Astrocyte (in vitro differentiated cells and primary cell): ENCODE data around the gene ZNF649. TPM values are rescaled to one million over a fixed set of nuclear protein-coding genes. Genes with fewer than 3 reads are reported as not detected.

Source experiments
- DNase-seq: peaks from one replicate; pipeline ENCODE4 v3.0.0-alpha.2; 2010; ENCODE audit warnings: low read depth
- FAIRE-seq: peaks from 2 replicates; lab custom pipeline; 2011; peaks lifted over from hg19 to GRCh38; lab: Jason Lieb, UNC
- H2AFZ ChIP-seq: 2 replicates; pipeline ENCODE4 v1.6.0; 2012; ENCODE audit warnings: low read depth, low read length, inconsistent platforms
- H3K27ac ChIP-seq: 2 replicates; pipeline ENCODE4 v1.5.1; 2011; ENCODE audit warnings: low read depth, low read length, inconsistent platforms
- H3K27me3 ChIP-seq: 2 replicates; pipeline ENCODE4 v1.6.0; 2011; ENCODE audit warnings: low read length, inconsistent platforms; ENCODE audit not compliant: insufficient read depth
- H3K36me3 ChIP-seq: 2 replicates; pipeline ENCODE4 v1.5.1; 2011; ENCODE audit warnings: low read length, inconsistent platforms; ENCODE audit not compliant: insufficient read depth
- H3K4me1 ChIP-seq: 2 replicates; pipeline ENCODE4 v1.5.1; 2011; ENCODE audit warnings: low read length, inconsistent platforms; ENCODE audit not compliant: insufficient read depth
- H3K4me2 ChIP-seq: 2 replicates; pipeline ENCODE4 v1.6.0; 2012; ENCODE audit warnings: low read length, inconsistent platforms
- H3K4me3 ChIP-seq: 2 replicates; pipeline ENCODE4 v1.5.1; 2011; ENCODE audit warnings: low read depth, mild to moderate bottlenecking, low read length, inconsistent platforms; ENCODE audit not compliant: insufficient read depth
- H3K79me2 ChIP-seq: 2 replicates; pipeline ENCODE4 v1.6.0; 2012; ENCODE audit warnings: mild to moderate bottlenecking, low read length, inconsistent platforms; ENCODE audit not compliant: insufficient read depth
- H3K9ac ChIP-seq: 2 replicates; pipeline ENCODE4 v1.6.0; 2012; ENCODE audit warnings: mild to moderate bottlenecking, low read length, inconsistent platforms
- H3K9me3 ChIP-seq: 2 replicates; pipeline ENCODE4 v1.5.1; 2012; ENCODE audit warnings: low read depth, mild to moderate bottlenecking, low read length, inconsistent platforms; ENCODE audit not compliant: insufficient read depth
- H4K20me1 ChIP-seq: 2 replicates; pipeline ENCODE4 v1.6.0; 2012; ENCODE audit warnings: low read length, inconsistent platforms; ENCODE audit not compliant: insufficient read depth
- H3K27ac Mint-ChIP-seq: one replicate; pipeline ENCODE4 v1.8.0; 2021; ENCODE audit warnings: mild to moderate bottlenecking, mixed read lengths; ENCODE audit not compliant: unreplicated experiment
- H3K27me3 Mint-ChIP-seq: one replicate; pipeline ENCODE4 v1.8.0; 2021; ENCODE audit warnings: low read depth, mixed read lengths; ENCODE audit not compliant: unreplicated experiment
- H3K36me3 Mint-ChIP-seq: one replicate; pipeline ENCODE4 v1.8.0; 2021; ENCODE audit warnings: low read depth, mixed read lengths; ENCODE audit not compliant: unreplicated experiment
- H3K4me1 Mint-ChIP-seq: one replicate; pipeline ENCODE4 v1.8.0; 2021; ENCODE audit warnings: low read depth, mixed read lengths; ENCODE audit not compliant: unreplicated experiment
- H3K4me3 Mint-ChIP-seq: one replicate; pipeline ENCODE4 v1.8.0; 2021; ENCODE audit warnings: mild to moderate bottlenecking, moderate library complexity, mixed read lengths; ENCODE audit not compliant: unreplicated experiment
- H3K9me3 Mint-ChIP-seq: one replicate; pipeline ENCODE4 v1.8.0; 2021; ENCODE audit warnings: mild to moderate bottlenecking, mixed read lengths; ENCODE audit not compliant: unreplicated experiment
- EZH2 ChIP-seq: IDR thresholded peaks from 2 replicates; pipeline ENCODE4 v1.6.1; 2012; ENCODE audit warnings: mild to moderate bottlenecking, low read length, inconsistent platforms; ENCODE audit not compliant: insufficient read depth
- total RNA-seq: library from RNA; stranded (reverse); gene quantifications from 2 replicates; pipeline ENCODE4 v1.2.1, GENCODE V29; 2021
- TF ChIP-seq, protein P1 (sequence below): IDR thresholded peaks from 2 replicates; pipeline ENCODE4 v1.5.1; 2011; ENCODE audit warnings: low read depth, mild to moderate bottlenecking, inconsistent platforms, low read length, moderate library complexity; ENCODE audit not compliant: insufficient read depth

ZNF649 gene
- total RNA-seq, 1 donor from 2014 or later = 13.8 TPM

DNA sequence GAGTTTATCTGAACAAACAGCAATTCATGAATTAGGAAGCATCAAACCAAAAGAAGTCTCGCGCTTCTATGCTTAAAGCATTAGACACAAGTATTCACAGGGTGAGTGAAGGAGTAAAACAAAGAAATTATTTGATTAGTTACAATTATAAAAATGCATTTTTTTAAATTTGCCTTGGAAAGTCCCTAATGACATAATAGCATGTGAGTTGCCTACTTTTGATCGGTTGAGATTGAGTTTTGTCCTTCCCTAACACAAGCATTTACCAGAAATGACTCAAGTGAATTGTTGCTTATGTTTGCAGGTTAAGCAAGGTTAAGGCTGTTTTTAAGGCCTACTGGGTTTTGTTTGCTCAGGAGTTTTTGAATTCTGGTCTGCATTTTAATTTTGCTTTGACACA lies 389 bp upstream of the ZNF649 start:
- H3K36me3 Mint-ChIP-seq = peaks cover 11% of the 10 kb centered on the region
- peaks cover 16% of the 10 kb centered on the region for H3K9me3 ChIP-seq
- no peaks in the 10 kb centered on the region for H3K4me1 Mint-ChIP-seq
- H3K27ac Mint-ChIP-seq = no peak overlapping the region
- no peak for DNase-seq
- H3K4me3 Mint-ChIP-seq = peak overlapping the region; percentile 100
- H4K20me1 ChIP-seq = peaks cover 7% of the 10 kb centered on the region
- peaks cover 44% of the 10 kb centered on the region for H3K79me2 ChIP-seq
- H3K36me3 ChIP-seq = no peaks in the 10 kb centered on the region
- TF ChIP-seq, protein P1, sequence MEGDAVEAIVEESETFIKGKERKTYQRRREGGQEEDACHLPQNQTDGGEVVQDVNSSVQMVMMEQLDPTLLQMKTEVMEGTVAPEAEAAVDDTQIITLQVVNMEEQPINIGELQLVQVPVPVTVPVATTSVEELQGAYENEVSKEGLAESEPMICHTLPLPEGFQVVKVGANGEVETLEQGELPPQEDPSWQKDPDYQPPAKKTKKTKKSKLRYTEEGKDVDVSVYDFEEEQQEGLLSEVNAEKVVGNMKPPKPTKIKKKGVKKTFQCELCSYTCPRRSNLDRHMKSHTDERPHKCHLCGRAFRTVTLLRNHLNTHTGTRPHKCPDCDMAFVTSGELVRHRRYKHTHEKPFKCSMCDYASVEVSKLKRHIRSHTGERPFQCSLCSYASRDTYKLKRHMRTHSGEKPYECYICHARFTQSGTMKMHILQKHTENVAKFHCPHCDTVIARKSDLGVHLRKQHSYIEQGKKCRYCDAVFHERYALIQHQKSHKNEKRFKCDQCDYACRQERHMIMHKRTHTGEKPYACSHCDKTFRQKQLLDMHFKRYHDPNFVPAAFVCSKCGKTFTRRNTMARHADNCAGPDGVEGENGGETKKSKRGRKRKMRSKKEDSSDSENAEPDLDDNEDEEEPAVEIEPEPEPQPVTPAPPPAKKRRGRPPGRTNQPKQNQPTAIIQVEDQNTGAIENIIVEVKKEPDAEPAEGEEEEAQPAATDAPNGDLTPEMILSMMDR = no peak
- no peak for TF ChIP-seq EZH2
- no peaks in the 10 kb centered on the region for H3K4me1 ChIP-seq
- peak overlapping the region; percentile 94 for H2AFZ ChIP-seq
- no peaks in the 10 kb centered on the region for H3K27me3 ChIP-seq
- peaks cover 44% of the 10 kb centered on the region for H3K9me3 Mint-ChIP-seq
- no peaks in the 10 kb centered on the region for H3K27me3 Mint-ChIP-seq
- FAIRE-seq = no peak
- peak overlapping the region; percentile 98 for H3K4me3 ChIP-seq
- H3K4me2 ChIP-seq = peak overlapping the region; percentile 98
- no peak overlapping the region for H3K9ac ChIP-seq
- H3K27ac ChIP-seq = no peak overlapping the region

DNA sequence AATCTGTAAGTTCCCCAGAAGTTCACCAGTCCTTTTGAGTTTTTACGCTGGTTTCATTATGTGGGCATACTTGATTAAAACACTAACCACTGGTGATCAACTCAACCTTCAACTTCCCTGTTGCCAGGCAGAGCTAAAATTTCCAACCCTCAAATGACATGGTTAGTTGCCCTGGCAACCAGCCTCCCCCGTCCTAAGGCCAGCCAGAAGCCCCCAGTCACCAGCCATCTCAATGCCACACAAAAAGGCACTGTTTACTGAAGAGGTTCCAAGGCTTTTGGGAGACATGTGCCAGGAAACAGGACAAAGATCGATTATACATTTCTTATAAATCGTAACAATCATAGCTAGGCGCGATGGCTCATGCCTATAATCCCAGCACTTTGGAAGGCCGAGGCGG lies 1.6 kb downstream of the ZNF649 start:
- peaks cover 22% of the 10 kb centered on the region for H3K36me3 Mint-ChIP-seq
- DNase-seq (no peak), FAIRE-seq (no peak)
- no peak overlapping the region for H3K27ac ChIP-seq
- H3K9me3 Mint-ChIP-seq = peaks cover 41% of the 10 kb centered on the region
- H3K4me1 ChIP-seq = no peaks in the 10 kb centered on the region
- TF ChIP-seq EZH2 = no peak
- TF ChIP-seq, protein P1 = no peak
- H3K27me3 ChIP-seq = no peaks in the 10 kb centered on the region
- H3K79me2 ChIP-seq = peaks cover 57% of the 10 kb centered on the region
- peaks cover 7% of the 10 kb centered on the region for H4K20me1 ChIP-seq
- peak overlapping the region; percentile 100 for H3K4me3 Mint-ChIP-seq
- peaks cover 16% of the 10 kb centered on the region for H3K9me3 ChIP-seq
- no peak overlapping the region for H2AFZ ChIP-seq
- H3K36me3 ChIP-seq = peaks cover 15% of the 10 kb centered on the region
- H3K4me1 Mint-ChIP-seq = no peaks in the 10 kb centered on the region
- H3K27me3 Mint-ChIP-seq = no peaks in the 10 kb centered on the region
- peak overlapping the region; percentile 98 for H3K4me3 ChIP-seq
- peak overlapping the region; percentile 41 for H3K27ac Mint-ChIP-seq
- peak overlapping the region; percentile 98 for H3K4me2 ChIP-seq
- no peak overlapping the region for H3K9ac ChIP-seq

DNA sequence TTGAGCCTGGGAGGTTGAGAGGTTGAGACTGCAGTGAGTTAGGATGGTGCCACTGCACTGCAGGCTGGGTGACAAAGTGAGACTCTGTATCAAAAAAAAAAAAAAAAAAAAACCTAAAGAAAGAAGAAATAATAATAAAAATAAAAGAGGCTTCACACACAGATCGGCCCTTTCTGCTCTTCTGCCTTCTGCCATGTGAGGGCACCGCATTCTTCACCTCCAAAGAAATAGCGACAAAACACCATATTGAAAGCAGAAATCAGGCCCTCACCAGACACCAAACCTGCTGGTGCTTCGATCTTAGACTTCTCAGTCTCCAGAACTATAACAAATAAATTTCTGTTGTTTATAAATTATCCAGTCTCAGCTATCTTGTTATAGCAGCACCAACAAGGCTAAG lies 3.0 kb downstream of the ZNF649 start:
- Histone ChIP-seq H3K4me3 (no peak overlapping the region), H2AFZ (no peak overlapping the region), H3K9me3 (peaks cover 19% of the 10 kb centered on the region), H3K4me1 (no peaks in the 10 kb centered on the region), H3K27me3 (no peaks in the 10 kb centered on the region), H4K20me1 (peaks cover 7% of the 10 kb centered on the region), H3K79me2 (peaks cover 57% of the 10 kb centered on the region), H3K9ac (no peak overlapping the region), H3K27ac (no peak overlapping the region), H3K4me2 (no peak overlapping the region), H3K36me3 (peaks cover 18% of the 10 kb centered on the region)
- H3K4me3 Mint-ChIP-seq = no peak overlapping the region
- H3K4me1 Mint-ChIP-seq = no peaks in the 10 kb centered on the region
- peaks cover 35% of the 10 kb centered on the region for H3K36me3 Mint-ChIP-seq
- H3K9me3 Mint-ChIP-seq = peaks cover 36% of the 10 kb centered on the region
- TF ChIP-seq, protein P1 = no peak
- no peak for TF ChIP-seq EZH2
- DNase-seq (no peak), FAIRE-seq (no peak)
- H3K27ac Mint-ChIP-seq = no peak overlapping the region
- H3K27me3 Mint-ChIP-seq = no peaks in the 10 kb centered on the region
